Measurements from ENCODE around the gene EFNA5. TPM values are rescaled to one million over a fixed set of nuclear protein-coding genes. Genes with fewer than 3 reads are reported as not detected.

Gene EFNA5
- total and polyA plus RNA-seq, 2 experiments from 2014 or later, result 8.5 to 18.8 TPM

DNA sequence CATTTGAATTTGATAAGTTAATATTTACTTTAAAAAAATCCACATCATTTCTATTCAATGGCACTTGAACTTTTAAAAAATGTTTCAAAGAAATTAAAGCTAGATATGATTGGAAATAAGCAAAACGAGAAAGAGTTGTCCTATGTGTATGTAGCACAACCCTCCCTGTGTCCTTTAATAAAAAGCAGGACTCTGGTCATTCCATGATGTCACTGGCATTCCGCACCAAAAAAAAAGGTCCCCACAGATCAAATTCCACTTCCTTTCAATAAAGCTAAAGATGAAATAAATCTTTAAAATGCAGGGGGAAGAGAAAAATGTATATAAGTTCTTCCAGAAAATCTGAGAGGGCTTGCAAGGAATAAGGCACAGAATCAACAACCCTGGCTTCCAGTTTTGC is 103.8 kb downstream of the EFNA5 start:
- no peaks in the 10 kb centered on the region for H3K36me3 ChIP-seq (replicated peaks; ENCODE audit: insufficient read depth, low read depth)
- peaks cover 80% of the 10 kb centered on the region for H3K79me2 ChIP-seq
- no peaks in the 10 kb centered on the region for H3K9me3 ChIP-seq (ENCODE audit: low read depth)
- WGBS (ENCODE audit: low lambda C conversion rate, missing lambda C conversion rate), result 84% methylated on average over 2 of the region's 2 CpGs
- H4K20me1 ChIP-seq (ENCODE audit: insufficient read depth, poor library complexity, severe bottlenecking), result no peaks in the 10 kb centered on the region
- peaks cover 19% of the 10 kb centered on the region for H3K4me1 ChIP-seq (ENCODE audit: insufficient read depth)
- no peak for DNase-seq (ENCODE audit: low spot score)
- no peaks in the 10 kb centered on the region for H3K27me3 ChIP-seq
- no peak overlapping the region for H3K4me2 ChIP-seq
- no peak overlapping the region for H3K27ac ChIP-seq
- no peak overlapping the region for H3K4me3 ChIP-seq
- TF ChIP-seq EZH2 (IDR thresholded peaks at IDR 0.05; ENCODE audit: borderline replicate concordance) (no peak), EZH2phosphoT487 (IDR thresholded peaks at IDR 0.05; ENCODE audit: low read depth, severe bottlenecking, unreplicated experiment) (no peak)
- TF ChIP-seq, protein P1, sequence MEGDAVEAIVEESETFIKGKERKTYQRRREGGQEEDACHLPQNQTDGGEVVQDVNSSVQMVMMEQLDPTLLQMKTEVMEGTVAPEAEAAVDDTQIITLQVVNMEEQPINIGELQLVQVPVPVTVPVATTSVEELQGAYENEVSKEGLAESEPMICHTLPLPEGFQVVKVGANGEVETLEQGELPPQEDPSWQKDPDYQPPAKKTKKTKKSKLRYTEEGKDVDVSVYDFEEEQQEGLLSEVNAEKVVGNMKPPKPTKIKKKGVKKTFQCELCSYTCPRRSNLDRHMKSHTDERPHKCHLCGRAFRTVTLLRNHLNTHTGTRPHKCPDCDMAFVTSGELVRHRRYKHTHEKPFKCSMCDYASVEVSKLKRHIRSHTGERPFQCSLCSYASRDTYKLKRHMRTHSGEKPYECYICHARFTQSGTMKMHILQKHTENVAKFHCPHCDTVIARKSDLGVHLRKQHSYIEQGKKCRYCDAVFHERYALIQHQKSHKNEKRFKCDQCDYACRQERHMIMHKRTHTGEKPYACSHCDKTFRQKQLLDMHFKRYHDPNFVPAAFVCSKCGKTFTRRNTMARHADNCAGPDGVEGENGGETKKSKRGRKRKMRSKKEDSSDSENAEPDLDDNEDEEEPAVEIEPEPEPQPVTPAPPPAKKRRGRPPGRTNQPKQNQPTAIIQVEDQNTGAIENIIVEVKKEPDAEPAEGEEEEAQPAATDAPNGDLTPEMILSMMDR (IDR thresholded peaks at IDR 0.05; ENCODE audit: poor library complexity), result no peak
- H2AFZ ChIP-seq, result no peak overlapping the region
- H3K9me2 ChIP-seq (replicated peaks; ENCODE audit: insufficient read depth), result no peaks in the 10 kb centered on the region

DNA sequence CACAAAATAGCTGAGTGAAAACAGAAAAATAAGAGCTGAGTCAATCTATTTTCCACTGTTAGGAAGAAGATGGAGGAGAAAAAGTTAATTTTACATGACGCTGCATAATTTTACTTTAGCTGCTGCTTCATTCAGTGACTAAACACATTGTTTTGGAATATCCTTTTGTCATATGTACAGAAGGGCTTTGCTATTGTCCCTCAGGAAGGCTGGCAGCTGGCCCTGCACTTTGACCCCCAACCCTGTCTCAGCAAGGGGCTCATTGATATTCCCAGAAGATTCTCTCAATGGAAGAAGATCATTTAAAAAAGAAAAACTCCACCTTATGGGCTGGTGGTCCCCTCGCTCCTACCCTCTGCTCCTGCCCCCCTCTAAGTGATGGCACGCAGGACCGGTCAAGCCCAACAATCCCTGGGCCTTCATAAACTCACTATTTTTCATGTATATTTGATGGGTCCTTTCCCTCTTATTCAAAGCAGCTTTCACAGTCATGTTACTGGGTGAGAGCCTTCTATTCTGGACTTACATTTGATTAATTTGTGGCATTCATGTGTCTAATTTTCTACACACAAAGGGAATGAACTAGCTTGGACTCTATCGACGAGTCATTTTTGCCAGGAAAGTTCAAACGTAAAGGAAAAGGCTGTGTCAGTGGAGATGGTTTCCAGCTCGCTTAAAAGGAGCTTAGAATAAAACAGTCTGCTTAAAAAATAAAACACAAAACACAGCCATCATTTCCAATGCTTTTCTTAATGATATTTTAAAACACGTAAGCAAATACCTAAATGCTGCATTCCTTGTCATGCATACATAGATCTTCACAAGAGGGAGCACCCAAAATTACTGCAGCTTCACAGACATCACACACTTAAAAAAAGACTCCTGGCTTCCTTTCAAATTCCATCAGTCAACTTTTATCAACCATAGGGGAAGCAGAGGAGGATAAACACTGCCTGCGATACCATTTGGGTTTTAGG is 104.7 kb downstream of the EFNA5 start:
- Histone ChIP-seq H3K9me3 (ENCODE audit: low read depth) (no peaks in the 10 kb centered on the region), H3K4me1 (ENCODE audit: insufficient read depth) (peaks cover 11% of the 10 kb centered on the region), H3K79me2 (peaks cover 89% of the 10 kb centered on the region), H3K4me2 (no peak overlapping the region), H3K9me2 (replicated peaks; ENCODE audit: insufficient read depth) (no peaks in the 10 kb centered on the region), H2AFZ (no peak overlapping the region), H3K36me3 (replicated peaks; ENCODE audit: insufficient read depth, low read depth) (no peaks in the 10 kb centered on the region), H4K20me1 (ENCODE audit: insufficient read depth, poor library complexity, severe bottlenecking) (no peaks in the 10 kb centered on the region), H3K27ac (peak overlapping the region; percentile 7), H3K27me3 (no peaks in the 10 kb centered on the region), H3K4me3 (no peak overlapping the region)
- 66% methylated on average over 10 of the region's 10 CpGs for WGBS (ENCODE audit: low lambda C conversion rate, missing lambda C conversion rate)
- TF ChIP-seq, protein P1 (IDR thresholded peaks at IDR 0.05; ENCODE audit: poor library complexity), result no peak
- TF ChIP-seq EZH2 (IDR thresholded peaks at IDR 0.05; ENCODE audit: borderline replicate concordance) (no peak), EZH2phosphoT487 (IDR thresholded peaks at IDR 0.05; ENCODE audit: low read depth, severe bottlenecking, unreplicated experiment) (no peak)
- no peak for DNase-seq (ENCODE audit: low spot score)

DNA sequence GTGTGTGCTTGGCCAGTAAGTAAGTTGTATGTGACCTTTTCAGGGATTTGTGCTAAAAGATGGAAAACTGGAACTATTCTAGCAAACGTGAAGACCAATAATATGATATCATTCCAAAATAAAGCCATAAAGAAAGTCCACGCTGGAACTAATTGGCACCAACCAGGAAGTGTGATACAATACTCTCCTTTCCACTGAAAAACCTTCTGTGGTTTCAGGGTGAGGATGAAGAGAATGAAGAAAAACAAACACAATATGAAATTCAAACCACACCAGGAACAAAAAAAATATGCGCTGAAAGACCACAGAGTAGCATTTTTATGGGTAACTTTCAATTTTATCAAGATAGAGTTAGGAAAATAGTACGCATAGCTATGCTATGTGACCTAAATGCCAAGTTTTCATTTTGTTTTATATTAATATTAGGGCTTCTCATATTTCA is 105.8 kb downstream of the EFNA5 start:
- Histone ChIP-seq H3K4me2 (no peak overlapping the region), H3K27ac (no peak overlapping the region), H3K9me2 (replicated peaks; ENCODE audit: insufficient read depth) (no peaks in the 10 kb centered on the region), H4K20me1 (ENCODE audit: insufficient read depth, poor library complexity, severe bottlenecking) (no peaks in the 10 kb centered on the region), H3K79me2 (peaks cover 89% of the 10 kb centered on the region), H3K27me3 (no peaks in the 10 kb centered on the region), H3K9me3 (ENCODE audit: low read depth) (no peaks in the 10 kb centered on the region), H3K4me1 (ENCODE audit: insufficient read depth) (peaks cover under 1% of the 10 kb centered on the region), H2AFZ (no peak overlapping the region), H3K36me3 (replicated peaks; ENCODE audit: insufficient read depth, low read depth) (no peaks in the 10 kb centered on the region), H3K4me3 (no peak overlapping the region)
- TF ChIP-seq EZH2 (IDR thresholded peaks at IDR 0.05; ENCODE audit: borderline replicate concordance) (no peak), EZH2phosphoT487 (IDR thresholded peaks at IDR 0.05; ENCODE audit: low read depth, severe bottlenecking, unreplicated experiment) (no peak)
- TF ChIP-seq, protein P1 (IDR thresholded peaks at IDR 0.05; ENCODE audit: poor library complexity), result no peak
- DNase-seq (ENCODE audit: low spot score), result no peak
- WGBS (ENCODE audit: low lambda C conversion rate, missing lambda C conversion rate), result 83% methylated on average over 4 of the region's 4 CpGs
